Measurements from ENCODE around the gene IRF7.
A peak's percentile ranks its signal among the peaks of the same experiment; 100 is the strongest.

IRF7 gene

GRCh38 chr11:607971-608659 lies 7.6 kb downstream of the IRF7 start:
- no peak for DNase-seq (ENCODE audit: low spot score)

DNA sequence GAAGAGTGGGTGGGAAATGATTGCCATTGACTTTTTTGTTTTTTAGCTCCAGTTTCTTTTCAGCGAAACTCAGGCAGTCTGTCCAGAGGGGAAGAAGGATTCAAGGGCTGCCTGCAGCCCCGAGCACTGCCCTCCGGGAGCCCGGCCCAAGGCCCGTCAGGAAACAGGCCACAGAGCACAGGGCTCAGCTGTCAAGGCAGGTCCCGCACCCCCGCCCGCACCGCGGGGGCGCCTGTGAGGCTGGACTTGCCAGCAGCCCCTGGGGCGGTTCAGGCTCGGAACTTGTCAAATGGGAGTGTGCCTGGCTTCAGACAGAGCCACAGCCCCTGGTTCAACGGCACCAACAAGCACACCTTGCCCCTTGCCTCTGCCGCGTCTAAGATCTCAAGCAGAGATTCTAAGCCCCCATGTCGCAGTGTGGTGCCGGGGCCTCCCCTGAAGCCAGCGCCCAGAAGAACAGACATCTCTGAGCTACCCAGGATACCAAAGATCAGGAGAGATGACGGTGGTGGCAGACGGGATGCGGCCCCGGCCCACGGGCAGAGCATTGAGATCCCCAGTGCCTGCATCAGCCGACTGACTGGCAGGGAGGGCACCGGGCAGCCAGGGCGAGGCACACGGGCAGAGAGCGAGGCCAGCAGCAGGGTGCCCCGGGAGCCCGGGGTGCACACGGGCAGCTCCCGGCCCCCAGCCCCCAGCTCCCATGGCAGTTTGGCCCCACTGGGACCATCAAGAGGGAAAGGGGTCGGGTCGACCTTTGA lies 8.6 kb downstream of the IRF7 start:
- DNase-seq (ENCODE audit: low spot score): no peak

DNA sequence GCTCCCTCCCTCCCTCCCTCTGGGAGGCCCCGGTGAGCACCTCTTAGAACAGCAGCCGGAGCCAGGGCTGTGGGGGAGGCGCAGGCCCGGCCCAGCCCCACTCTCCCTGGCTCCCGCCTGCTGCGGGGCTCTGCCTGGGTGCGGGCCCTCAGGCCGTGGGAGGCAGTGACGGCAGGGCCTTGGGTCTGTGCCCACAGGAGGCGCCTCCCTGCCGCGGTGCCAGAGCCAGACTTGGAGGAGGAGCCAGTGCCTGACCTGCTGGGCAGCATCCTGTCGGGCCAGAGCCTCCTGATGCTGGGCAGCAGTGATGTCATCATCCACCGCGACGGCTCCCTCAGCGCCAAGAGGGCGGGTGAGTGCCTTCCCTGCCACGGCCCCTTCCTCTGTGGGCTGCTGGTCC lies 9.5 kb downstream of the IRF7 start:
- DNase-seq (ENCODE audit: low spot score): peak; percentile 89

DNA sequence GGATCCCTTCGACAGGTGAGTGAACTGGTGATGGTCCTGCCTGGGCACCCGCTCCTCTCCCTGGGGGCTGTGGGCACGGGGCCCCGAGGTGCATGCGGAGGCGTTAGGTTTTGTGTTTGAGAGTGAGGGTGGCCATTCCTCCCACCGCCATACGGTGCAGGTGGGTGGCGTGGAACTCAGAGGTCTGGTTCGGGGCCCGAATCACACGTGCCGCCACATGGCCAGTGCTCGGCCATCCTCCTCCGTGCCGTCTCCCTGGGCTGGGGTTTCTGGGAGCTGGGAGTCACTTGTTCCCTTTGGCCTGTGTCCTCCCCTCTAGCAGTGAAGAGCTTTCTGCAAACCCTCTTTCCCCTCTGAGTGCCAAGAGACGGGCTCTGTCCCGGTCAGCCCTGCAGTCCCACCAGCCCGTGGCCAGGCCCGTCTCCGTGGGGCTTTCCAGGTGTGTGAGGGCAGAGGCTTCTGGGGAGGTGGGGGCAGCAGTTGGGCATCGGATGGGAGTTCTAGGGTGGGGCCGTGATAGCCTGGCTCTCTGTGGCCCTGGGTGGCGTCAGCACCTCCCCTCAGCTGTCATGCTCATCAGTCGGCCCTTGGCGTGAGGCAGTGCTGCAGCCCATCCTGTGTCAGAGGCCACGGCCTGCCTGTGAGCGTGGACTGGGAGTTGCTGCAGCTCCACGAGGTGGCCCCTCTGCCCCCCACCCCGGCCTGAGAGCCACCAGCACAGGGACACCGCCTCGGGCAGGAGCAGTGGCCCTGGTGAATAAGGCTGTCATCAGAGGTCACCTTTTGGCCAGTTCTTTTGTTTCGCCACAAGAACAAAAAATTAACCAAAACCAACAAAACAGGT lies 10.2 kb downstream of the IRF7 start:
- no peak for DNase-seq (ENCODE audit: low spot score)

- no peak for DNase-seq (ENCODE audit: low spot score)
These were observed 12.6 kb downstream of the IRF7 start for GRCh38 chr11:603154-603553.

GRCh38 chr11:601573-602245 lies 14.0 kb downstream of the IRF7 start:
- DNase-seq (ENCODE audit: low spot score): no peak

DNA sequence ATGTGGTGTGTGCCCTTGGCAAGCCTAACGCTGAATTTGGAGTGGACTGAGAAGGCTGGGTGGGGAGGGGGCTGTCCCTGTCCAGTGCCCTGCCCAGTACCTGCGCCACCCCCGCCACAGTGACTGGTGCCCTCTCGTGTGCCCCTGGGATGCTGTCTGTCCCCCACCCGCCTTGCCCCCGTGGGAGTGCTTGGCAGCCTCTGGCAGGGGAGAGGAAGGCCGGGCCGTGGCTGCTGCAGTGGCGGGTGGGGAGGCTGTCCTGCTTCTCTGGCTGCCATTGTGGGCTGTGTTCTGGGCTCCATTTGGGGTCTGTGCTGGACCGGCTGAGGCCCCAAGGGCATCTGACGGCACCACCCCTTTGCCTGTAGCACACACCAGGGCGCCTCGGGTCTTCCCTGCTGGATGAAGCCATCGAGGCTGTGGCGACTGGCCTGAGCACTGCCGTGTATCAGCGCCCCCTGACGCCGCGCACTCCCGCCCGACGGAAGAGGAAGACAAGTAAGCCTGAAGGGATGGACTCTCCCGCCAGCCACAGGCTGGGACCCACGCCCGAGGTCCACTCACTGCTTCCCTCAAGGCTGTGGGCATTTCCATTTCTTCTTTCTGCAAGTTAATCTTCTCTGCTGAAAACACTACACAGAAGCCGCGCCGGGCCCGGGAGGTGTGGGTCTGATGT lies 17.6 kb downstream of the IRF7 start:
- DNase-seq (ENCODE audit: low spot score): no peak

- no peak for DNase-seq (ENCODE audit: low spot score)
These were observed 18.5 kb downstream of the IRF7 start for GRCh38 chr11:597166-597725.

- no peak for DNase-seq (ENCODE audit: low spot score)
These were observed 19.4 kb downstream of the IRF7 start for GRCh38 chr11:596374-596773.

DNA sequence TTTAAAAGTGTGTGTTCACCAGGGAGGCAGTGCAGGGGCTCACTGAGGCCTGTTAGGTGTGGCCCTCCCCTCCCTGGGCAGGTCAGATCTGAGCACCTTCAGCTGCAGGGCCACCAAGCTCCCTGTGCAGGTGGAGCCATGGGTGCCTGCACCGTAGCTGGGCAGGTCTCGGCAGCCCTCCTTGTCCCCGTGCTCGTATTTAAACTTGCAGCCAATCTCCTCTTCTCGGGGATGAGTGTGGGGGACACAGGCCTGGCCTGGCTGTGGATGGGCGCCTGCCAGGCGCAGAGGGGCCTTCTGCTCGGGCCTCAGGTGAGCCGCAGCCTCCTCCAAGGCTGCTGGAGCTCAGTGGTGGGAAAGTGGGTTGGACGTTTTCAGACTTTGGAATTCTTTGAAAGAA lies 20.4 kb downstream of the IRF7 start:
- DNase-seq (ENCODE audit: low spot score): no peak

- no peak for DNase-seq (ENCODE audit: low spot score)
These were observed 22.4 kb downstream of the IRF7 start for GRCh38 chr11:593347-593746.

DNA sequence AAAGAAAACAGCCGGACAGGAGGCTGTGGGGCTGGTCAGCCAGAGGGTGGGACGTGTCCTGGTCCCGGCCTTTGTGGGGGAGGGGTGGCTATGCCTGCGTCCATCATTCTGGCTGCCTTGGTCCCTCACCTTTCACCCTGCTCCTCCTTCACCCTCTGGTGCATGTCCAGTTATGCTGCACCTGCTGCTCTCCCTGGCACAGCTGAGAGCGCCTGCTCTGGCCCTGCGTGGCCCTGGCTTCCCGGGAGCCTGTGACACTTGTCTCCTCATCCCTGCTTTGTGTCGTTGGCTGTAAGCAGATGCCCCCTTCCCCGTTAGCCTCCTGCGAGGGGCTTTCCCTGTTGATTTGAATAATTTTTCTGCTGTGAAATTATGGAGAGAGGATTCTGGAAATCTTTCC lies 22.8 kb downstream of the IRF7 start:
- DNase-seq (ENCODE audit: low spot score): no peak

GRCh38 chr11:592501-592900 lies 23.2 kb downstream of the IRF7 start:
- DNase-seq (ENCODE audit: low spot score): no peak

DNA sequence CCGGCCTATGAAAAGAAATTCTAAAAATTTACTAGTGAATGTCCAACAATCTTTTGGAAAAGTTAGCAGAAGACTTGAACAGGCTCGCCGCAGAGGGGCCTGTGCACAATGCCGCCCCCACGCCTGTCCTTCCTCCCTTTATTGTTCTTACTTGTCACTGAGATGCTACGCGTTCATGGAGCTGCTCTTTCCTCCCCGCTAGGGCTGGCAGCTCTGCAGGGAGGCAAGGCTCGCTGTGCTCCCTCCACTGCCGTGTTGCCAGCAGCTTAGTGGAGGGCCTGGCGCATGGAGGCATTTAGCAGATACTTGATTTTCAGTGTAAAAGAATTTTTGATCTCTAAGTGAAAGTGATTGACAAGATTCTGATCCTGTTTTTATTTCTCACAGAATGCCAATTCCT lies 24.8 kb downstream of the IRF7 start:
- DNase-seq (ENCODE audit: low spot score): peak; percentile 57

DNA sequence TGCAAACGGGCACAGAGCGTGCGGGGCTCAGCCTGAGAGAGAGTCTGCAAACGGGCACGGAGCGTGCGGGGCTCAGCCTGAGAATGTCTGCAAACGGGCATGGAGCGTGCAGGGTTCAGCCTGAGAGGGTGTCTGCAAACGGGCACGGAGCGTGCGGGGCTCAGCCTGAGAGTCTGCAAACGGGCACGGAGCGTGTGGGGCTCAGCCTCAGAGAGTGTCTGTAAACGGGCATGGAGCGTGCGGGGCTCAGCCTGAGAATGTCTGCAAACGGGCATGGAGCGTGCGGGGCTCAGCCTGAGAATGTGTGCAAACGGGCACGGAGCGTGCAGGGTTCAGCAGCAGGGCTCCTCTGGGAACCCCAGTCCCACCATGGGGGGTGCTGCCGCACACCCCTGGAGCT lies 26.0 kb downstream of the IRF7 start:
- no peak for DNase-seq (ENCODE audit: low spot score)

DNA sequence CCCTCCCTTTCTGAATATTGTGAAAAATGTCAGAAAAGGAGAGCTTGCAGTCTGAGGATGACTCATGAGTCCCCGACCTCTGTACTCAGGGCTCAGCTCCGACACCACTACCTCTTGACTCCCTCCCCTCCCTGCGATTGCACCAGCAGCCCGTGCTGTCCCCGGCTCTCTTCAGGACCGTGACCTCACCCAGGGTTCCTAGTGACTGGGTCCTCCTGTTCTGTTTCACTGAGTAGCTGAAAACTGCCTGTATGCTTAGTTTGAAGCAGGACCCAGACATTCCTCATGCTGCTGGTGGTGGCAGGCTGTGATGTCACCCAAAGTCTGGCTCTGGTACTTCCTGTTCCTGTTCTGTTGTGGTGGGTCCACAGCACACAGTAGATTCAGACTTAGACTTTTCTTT lies 27.8 kb downstream of the IRF7 start:
- DNase-seq (ENCODE audit: low spot score): no peak

- no peak for DNase-seq (ENCODE audit: low spot score)
These were observed 28.2 kb downstream of the IRF7 start for GRCh38 chr11:587546-587945.

DNA sequence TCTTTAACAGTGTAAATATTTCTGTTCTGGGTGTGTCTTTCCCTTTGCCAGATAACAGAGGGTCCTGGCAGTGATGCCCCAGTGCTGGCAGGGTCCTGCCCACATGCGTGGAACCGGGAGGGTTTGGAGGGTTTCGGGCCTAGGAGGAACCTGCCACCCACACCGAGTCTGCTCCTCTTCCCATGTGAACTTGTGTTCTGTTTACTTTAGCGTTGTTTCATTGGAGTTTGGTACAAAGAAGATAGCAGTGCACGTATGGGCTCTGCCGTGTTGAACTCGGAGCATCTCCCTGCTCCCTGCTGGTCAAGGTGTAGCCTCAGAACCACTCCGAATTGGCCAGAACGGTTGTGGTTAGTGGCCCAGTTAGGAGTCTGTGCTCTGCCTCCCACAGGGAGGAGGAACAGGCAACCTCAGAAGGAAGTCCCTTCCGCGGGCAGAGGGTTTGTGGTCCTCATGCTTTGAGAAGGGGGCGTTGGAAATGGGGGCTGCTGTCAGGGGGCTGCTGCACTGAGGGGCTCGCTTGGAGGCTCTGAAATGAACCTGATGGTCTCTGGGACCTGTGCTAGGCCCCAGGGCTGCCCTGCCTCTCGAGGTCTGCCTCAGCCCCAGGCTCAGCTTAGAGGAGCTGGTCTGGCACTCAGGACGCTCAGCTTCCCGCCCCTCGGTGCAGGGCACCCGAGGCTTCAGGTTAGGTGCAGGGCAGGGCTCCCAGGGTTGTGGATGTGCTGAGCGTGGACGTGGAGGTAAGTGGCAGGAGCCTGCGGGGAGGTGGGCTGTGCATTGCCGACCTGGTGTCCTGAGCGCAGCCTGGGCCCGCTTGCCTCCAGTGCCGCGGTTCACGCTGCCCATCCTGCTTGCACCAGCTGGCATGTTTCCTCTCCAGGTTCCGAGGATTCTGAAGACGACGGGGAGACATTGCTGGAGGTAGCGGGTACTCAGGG lies 29.1 kb downstream of the IRF7 start:
- DNase-seq (ENCODE audit: low spot score): no peak

GRCh38 chr11:584287-584686 lies 31.5 kb downstream of the IRF7 start:
- no peak for DNase-seq (ENCODE audit: low spot score)

DNA sequence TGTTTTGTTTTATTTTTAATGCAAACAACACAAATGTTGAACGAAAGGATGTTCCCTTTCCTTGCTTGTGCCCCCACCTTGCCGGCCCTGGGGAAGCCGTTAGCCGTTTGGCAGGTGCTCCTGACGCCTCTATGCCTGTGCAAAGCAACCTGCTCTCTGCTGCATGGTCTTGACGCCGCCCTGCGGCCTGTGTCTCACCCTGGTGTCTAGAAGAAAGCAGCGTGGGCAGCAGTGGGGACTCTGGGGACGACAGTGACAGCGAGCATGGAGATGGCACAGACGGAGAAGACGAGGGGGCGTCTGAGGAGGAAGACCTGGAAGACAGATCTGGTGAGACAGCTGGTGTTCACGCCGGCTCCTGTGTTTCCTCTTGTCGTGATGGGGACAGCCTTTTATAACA lies 34.0 kb downstream of the IRF7 start:
- no peak for DNase-seq (ENCODE audit: low spot score)
